Smooth muscle cell of the brain vasculature (primary cell): ENCODE measurements around the gene STX18.

ENCODE experiments used
- DNase-seq: peaks from one replicate; pipeline ENCODE4 v3.0.0-alpha.2; 2012; ENCODE audit warnings: low read depth, low spot score

The STX18 gene

GRCh38 chr4:4386296-4386735 is 155.5 kb downstream of the STX18 start:
- DNase-seq: no peak

GRCh38 chr4:4385729-4386295 is 156.0 kb downstream of the STX18 start:
- no peak for DNase-seq

- no peak for DNase-seq
These were observed 157.0 kb downstream of the STX18 start for GRCh38 chr4:4384837-4385236.

- no peak for DNase-seq
These were observed 158.8 kb downstream of the STX18 start for GRCh38 chr4:4383085-4383484.

DNA sequence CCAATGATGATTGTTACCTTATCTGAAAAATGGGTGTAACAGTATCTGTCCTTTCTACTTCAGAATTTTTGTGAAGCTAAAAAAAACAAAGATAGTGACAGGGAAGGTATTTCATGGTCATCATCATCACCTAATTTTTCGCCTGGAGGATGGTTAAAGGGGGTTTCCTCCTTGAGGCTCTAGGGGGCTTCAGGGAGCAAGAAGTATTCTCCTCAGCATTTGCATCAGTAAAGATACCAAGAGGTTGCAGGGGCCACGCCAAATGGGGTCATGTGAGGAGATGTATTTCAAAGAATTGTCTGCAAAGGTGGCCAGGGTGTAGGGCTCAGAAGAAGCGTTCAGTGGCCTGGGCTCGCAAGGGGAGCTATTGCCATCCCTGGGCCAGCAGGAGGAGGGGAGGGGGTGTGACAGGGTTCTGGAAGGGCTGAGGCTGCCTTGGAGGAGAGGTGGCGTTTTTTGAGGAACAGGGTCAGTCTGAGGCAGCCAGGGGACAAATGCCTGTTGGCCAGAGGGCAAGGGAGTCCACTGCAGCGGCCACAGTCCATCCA is 162.2 kb downstream of the STX18 start:
- DNase-seq: no peak

GRCh38 chr4:4377732-4378460 is 164.0 kb downstream of the STX18 start:
- no peak for DNase-seq

DNA sequence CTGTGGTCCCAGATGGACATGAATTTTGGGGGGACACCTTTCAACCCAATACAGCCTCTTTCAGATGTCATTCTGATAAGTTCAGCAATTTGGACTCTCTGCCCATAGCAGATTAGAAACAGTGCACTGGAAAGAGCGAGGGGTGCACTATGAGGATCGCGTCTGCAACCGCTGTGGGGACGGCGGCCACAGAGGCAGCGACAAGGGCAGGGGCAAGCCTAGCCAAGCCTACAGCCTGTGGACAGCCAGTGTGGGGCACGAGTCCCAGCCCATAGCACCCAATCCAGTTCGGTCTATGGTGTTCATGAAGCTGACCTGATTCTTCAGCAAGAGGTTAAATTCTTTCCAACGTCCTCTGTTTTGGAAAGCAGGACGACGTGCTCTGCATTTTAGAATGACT is 164.7 kb downstream of the STX18 start:
- no peak for DNase-seq

- no peak for DNase-seq
These were observed 165.8 kb downstream of the STX18 start for GRCh38 chr4:4376074-4376473.

DNA sequence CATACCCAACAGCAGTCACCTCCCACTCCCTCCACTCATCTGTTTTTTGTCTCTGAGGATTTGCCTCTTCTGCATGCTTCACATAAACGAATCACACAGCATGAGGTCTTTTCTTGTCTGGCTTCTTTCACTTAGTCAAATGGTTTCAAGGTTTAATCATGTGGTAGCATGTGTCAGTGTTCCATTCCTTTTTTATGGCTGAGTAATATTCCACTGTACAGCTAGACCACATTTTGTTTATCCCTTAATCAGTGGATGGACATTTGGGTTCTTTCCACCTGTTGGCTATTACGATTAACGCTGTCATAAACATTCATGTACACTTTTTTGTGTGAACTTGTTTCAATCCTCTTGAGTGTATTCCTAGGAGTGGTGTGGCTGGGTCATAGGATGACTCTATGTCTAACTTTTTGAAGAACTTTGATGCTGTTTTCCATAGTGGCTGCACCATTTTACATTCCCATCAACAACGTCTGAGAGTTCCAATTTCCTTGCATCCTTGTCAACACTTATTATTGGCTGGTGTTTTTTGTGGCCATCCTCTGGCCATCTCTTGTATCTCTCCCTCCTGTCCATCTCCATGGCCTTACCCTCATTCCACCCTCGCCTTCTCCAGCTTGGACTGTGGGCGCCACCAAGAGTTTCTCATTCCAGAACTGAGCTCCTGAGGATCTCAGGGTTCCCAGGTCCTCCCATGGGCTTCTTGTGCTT is 167.3 kb downstream of the STX18 start:
- DNase-seq: no peak
